Subcutaneous abdominal adipose tissue (tissue), 5 donors: ENCODE measurements around the gene INPP5D.
"Not testable (repeated sequence)": the region's sequence is repeated elsewhere in the genome, so short reads cannot be mapped to it uniquely, and the experiment has no call there.

Experiments
- H3K27ac ChIP-seq: one replicate; pipeline ENCODE4 v1.7.0; 2013; ENCODE audit warnings: low read depth, mild to moderate bottlenecking, inconsistent platforms, low read length, moderate library complexity
- H3K27me3 ChIP-seq, 5 donors: one replicate each; pipeline ENCODE4 v1.7.0; 2013; ENCODE audit warnings: low read length in 5 of 5, inconsistent platforms in 1 of 5; ENCODE audit not compliant: control insufficient read depth in 5 of 5, insufficient read depth in 4 of 5
- H3K36me3 ChIP-seq, 5 donors: one replicate each; pipeline ENCODE4 v1.7.0; 2013; ENCODE audit warnings: low read length in 5 of 5; ENCODE audit not compliant: control insufficient read depth in 5 of 5, insufficient read depth in 5 of 5
- H3K4me1 ChIP-seq, 5 donors: one replicate each; pipeline ENCODE4 v1.7.0; 2013; ENCODE audit warnings: low read length in 5 of 5, mild to moderate bottlenecking in 3 of 5, moderate library complexity in 1 of 5; ENCODE audit not compliant: control insufficient read depth in 5 of 5, insufficient read depth in 5 of 5
- H3K4me3 ChIP-seq, 5 donors: one replicate each; pipeline ENCODE4 v1.7.0; 2013; ENCODE audit warnings: low read length in 5 of 5, low read depth in 1 of 5
- H3K9ac ChIP-seq, 5 donors: one replicate each; pipeline ENCODE4 v1.7.0; 2013; ENCODE audit warnings: low read length in 5 of 5, mild to moderate bottlenecking in 4 of 5, moderate library complexity in 3 of 5
- H3K9me3 ChIP-seq, 5 donors: one replicate each; pipeline ENCODE4 v1.7.0; 2013; ENCODE audit warnings: low read length in 5 of 5; ENCODE audit not compliant: control insufficient read depth in 5 of 5
- donor health status: healthy.
- donor health status: healthy.
- donor health status: healthy.
- donor health status: healthy.
- donor health status: healthy.

Gene INPP5D

DNA sequence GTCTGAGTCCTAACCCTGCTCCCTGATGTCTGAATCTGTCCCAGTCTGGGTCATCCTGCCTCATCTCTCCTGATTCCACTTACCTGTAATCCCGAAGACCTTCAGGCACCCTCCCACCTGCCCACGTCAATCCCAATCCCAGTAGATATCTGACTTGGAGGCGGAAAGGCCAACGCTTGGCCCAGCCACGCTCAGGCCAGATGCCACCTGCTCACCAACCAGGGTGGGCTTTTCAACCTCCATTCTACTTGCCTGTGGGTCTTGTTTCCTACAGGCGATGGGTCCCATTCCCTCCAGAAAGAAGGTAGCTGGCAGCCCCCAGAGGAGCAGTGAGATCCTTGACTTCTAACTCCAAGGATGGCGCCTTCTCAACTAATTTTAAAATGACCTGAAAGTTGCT, 59.7 kb downstream of the INPP5D start:
- peaks cover 0 to 23% (median 7%) of the 10 kb centered on the region in 5 donors for H3K36me3 ChIP-seq
- no peak overlapping the region for H3K27ac ChIP-seq
- H3K4me3 ChIP-seq, result no peak overlapping the region
- no peak overlapping the region for H3K9ac ChIP-seq
- peaks cover 0 to 6% (median 0%) of the 10 kb centered on the region in 5 donors for H3K27me3 ChIP-seq
- no peaks in the 10 kb centered on the region for H3K9me3 ChIP-seq
- H3K4me1 ChIP-seq, result peaks cover 0 to 15% (median 0%) of the 10 kb centered on the region in 5 donors

DNA sequence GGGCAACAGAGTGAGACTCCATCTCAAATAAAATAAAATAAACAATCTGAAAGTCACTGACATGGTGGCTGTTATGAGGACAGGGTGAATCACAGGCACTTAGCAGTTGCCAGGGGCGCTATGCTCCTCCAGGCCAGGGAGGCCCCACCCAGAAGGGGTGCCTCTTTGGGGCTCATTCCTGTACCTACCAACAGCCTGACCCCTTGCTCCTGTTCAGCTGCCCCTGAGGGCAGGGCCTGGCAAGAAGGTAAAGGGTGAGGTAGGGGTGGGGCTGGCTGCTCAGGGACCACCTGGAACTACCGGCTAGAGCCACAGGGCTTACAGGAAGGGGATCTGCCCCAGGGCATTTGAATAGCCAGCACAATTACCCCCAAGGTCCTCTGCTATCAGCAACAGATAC, 60.3 kb downstream of the INPP5D start:
- peaks cover 0 to 6% (median 0%) of the 10 kb centered on the region in 5 donors for H3K27me3 ChIP-seq
- no peak overlapping the region for H3K9ac ChIP-seq
- H3K36me3 ChIP-seq, result peaks cover 0 to 29% (median 7%) of the 10 kb centered on the region in 5 donors
- H3K9me3 ChIP-seq, result no peaks in the 10 kb centered on the region
- no peak overlapping the region for H3K27ac ChIP-seq
- H3K4me1 ChIP-seq, result peaks cover 0 to 13% (median 0%) of the 10 kb centered on the region in 5 donors
- H3K4me3 ChIP-seq, result no peak overlapping the region

DNA sequence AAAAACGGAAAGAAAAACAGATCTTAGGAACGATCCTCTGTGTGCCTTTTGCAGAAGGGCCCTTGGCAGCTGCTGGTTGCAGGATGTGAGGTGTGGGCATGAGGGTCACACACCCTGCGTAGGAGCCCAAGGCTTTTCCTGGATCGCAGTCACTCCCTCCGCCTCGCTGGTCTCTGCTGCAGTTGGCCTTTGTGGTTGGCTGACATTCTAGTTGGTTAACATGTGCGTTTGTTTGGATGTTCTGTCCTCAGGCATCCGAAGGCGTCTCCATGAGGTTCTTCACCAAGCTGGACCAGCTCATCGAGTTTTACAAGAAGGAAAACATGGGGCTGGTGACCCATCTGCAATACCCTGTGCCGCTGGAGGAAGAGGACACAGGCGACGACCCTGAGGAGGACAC, 61.7 kb downstream of the INPP5D start:
- Histone ChIP-seq H3K9ac (no peak overlapping the region), H3K4me1 (peaks cover 0 to 13% (median 0%) of the 10 kb centered on the region in 5 donors), H3K27me3 (peaks cover 0 to 6% (median 3%) of the 10 kb centered on the region in 5 donors), H3K36me3 (peaks cover 6 to 43% (median 9%) of the 10 kb centered on the region in 5 donors), H3K27ac (no peak overlapping the region), H3K4me3 (no peak overlapping the region), H3K9me3 (no peaks in the 10 kb centered on the region)

DNA sequence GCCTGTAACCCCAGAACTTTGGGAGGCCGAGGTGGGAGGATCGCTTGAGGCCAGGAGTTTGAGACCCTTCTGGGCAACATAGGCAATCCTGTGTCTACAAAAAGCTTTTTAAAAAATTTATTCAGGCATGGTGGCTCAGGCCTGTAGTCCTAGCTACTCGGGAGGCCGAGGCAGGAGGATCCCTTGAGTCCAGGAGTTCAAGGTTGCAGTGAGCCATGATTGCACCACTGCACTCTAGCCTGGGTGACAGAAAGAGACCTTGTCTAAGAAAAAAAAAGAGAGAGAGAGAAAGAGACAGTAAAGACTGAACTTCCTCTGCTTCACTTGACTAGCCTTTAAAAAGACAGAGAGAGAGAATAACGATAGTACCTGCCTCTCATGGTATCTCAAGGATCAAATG, 62.4 kb downstream of the INPP5D start:
- peaks cover 6 to 48% (median 14%) of the 10 kb centered on the region in 5 donors for H3K36me3 ChIP-seq
- no peak overlapping the region for H3K9ac ChIP-seq
- H3K27ac ChIP-seq, result no peak overlapping the region

DNA sequence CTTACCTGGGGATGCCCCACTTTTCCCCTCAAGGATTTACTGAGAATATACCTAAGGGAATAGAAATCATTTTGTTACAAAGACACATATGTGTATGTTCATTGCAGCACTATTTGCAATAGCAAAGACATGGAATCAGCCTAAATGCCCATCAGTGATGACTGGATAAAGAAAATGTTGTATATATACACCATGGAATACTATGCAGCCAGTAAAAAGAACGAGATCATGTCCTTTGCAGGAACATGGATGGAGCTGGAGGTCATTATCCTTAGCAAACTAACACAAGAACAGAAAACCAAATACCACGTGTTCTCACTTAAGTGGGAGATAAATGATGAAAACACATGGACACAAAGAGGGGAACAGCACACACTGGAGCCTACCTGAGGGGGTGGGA, 63.4 kb downstream of the INPP5D start:
- not testable (repeated sequence) for H3K27ac ChIP-seq, H3K9me3 ChIP-seq, H3K27me3 ChIP-seq, H3K4me3 ChIP-seq, H3K4me1 ChIP-seq, H3K9ac ChIP-seq
- peaks cover 6 to 50% (median 14%) of the 10 kb centered on the region in 5 donors for H3K36me3 ChIP-seq

More for the DNA sequence above, 62.4 kb downstream of the INPP5D start:
- no peaks in the 10 kb centered on the region for H3K9me3 ChIP-seq
- H3K4me1 ChIP-seq, result peaks cover 0 to 8% (median 0%) of the 10 kb centered on the region in 5 donors
- no peak overlapping the region for H3K4me3 ChIP-seq
- H3K27me3 ChIP-seq, result peaks cover 0 to 5% (median 3%) of the 10 kb centered on the region in 5 donors

DNA sequence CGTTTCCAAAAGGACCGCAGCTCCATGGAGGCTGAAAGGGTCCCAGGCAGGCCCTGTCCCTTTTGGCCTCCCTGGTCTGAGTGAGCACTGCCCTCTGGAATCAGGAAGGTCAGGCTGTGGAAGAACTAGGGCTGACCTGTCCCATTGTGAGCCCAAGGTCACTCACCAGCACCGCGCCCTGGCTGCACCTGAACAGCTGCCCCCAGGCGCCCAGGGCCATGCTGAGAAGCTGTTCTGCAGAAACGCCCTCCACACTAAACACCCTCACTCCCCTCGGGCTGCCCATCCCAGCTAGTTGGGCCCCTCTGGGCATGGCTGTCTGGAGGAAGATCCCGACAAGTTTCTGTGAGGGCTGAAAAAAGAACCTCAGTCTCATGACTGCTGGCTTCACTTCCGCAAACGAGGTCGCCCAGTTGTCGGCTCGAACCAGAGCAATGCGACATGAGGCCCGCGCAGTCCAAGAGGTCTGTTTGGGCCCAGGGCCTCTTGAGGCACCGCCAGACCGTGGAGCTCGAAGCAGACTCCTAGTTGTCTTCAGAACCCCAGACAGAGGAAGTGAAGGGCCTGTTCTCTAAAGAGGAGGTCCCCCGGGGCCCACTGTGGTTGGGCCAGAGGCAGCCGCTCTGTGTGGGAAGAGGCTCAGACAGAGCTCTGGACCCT, 64.4 kb downstream of the INPP5D start:
- Histone ChIP-seq H3K27me3 (peaks cover 0 to 3% (median 0%) of the 10 kb centered on the region in 5 donors), H3K36me3 (peaks cover 6 to 53% (median 14%) of the 10 kb centered on the region in 5 donors), H3K9me3 (no peaks in the 10 kb centered on the region), H3K27ac (no peak overlapping the region), H3K4me1 (no peaks in the 10 kb centered on the region), H3K9ac (no peak overlapping the region), H3K4me3 (no peak overlapping the region)

DNA sequence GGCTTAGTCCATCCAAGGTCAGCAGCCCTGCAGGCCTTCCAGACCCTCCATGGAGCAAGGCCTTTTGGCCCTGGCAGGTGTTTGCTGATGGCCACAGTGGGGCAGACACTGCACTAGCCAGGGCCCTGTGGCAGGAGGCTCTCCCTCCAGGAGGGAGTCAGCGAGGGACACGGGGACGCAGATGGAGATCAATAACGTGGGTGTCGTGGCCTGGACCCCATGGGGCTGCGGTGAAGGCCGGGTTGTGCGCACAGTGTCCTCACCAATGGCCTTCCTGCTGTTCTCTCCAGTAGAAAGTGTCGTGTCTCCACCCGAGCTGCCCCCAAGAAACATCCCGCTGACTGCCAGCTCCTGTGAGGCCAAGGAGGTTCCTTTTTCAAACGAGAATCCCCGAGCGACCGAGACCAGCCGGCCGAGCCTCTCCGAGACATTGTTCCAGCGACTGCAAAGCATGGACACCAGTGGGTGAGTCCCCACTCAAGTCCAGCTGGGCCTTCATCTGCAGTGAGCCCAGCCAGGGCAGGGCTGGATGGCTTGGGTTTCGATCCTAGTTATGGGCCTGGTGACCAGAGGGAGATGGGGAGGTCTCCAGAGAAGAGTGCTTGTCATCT, 65.4 kb downstream of the INPP5D start:
- Histone ChIP-seq H3K4me1 (no peaks in the 10 kb centered on the region), H3K27ac (no peak overlapping the region), H3K4me3 (no peak overlapping the region), H3K27me3 (peaks cover 0 to 4% (median 0%) of the 10 kb centered on the region in 5 donors), H3K36me3 (peaks cover 7 to 60% (median 14%) of the 10 kb centered on the region in 5 donors), H3K9ac (no peak overlapping the region), H3K9me3 (no peaks in the 10 kb centered on the region)

DNA sequence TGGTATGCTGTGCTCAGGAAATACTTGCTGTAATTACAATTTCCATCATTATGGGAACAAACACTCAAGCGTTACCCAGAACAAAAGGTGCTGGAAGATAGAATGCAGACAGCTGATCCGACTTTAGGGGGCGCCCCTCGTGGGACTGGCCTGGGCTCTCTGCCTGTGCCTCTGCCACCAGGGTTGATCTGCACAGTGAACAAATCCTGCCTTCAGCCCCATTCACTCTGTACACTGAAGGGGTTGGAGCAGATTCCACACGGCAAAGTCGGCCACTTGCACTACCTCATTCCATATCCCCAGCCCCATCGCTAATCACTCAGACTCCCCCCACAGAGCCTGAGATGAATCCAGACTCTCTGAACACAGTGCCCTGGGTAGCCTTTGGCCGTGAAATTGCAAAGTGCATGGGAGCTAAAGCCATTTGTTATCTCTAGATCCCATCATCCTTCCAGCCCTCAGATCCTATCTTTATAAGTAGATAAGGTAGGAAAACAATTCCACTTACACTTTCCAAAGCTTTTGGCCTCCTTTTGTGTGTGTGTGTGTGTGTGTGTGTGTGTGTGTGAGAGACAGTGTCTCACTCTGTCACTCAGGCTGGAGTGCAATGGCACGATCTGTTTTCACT, 69.3 kb downstream of the INPP5D start:
- Histone ChIP-seq H3K4me1 (no peaks in the 10 kb centered on the region), H3K27me3 (peaks cover 0 to 9% (median 6%) of the 10 kb centered on the region in 5 donors), H3K27ac (no peak overlapping the region), H3K36me3 (peaks cover 0 to 75% (median 20%) of the 10 kb centered on the region in 5 donors), H3K9me3 (no peaks in the 10 kb centered on the region), H3K9ac (no peak overlapping the region), H3K4me3 (no peak overlapping the region)

DNA sequence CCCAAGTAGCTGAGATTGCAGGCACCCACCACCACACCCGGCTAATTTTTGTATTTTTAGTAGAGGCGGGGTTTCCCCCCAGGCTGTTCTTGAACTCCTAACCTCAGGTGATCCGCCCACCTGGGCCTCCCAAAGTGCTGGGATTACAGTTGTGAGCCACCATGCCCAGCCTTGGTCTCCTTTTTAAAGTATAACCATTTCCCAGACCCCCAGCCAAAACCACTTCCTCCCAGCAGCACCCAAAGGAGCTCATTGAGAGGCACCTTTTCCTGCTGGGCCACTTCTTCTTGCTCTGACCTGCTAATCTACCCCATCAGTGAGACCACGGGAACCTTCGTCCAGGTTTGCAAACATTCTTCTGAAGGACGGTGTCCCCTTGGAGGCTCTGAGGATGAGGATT, 69.9 kb downstream of the INPP5D start:
- H3K4me3 ChIP-seq, result no peak overlapping the region
- H3K9me3 ChIP-seq, result no peaks in the 10 kb centered on the region
- peaks cover 0 to 9% (median 6%) of the 10 kb centered on the region in 5 donors for H3K27me3 ChIP-seq
- no peak overlapping the region for H3K27ac ChIP-seq
- no peaks in the 10 kb centered on the region for H3K4me1 ChIP-seq
- H3K9ac ChIP-seq, result no peak overlapping the region
- H3K36me3 ChIP-seq, result peaks cover 0 to 70% (median 20%) of the 10 kb centered on the region in 5 donors

DNA sequence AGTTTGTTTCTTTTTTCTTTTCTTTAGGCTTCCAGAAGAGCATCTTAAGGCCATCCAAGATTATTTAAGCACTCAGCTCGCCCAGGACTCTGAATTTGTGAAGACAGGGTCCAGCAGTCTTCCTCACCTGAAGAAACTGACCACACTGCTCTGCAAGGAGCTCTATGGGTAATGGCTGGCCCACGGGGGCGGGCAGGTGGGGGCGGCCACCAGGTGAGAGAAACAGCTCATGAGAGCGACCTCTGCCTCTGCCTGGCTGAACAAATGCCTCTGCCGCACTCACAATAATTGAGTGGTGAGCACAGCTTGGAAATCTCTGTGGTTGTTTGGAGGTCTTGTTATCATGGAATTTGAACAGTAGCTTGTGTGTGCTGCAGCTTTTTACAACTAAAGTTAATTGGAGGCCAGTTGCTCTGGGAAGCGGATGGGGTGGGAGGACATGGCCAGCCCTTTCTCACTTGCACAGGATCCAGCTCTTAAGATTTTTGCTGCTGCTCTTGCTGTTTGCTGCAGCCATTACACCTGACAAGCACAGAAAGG, 70.4 kb downstream of the INPP5D start:
- Histone ChIP-seq H3K4me3 (no peak overlapping the region), H3K4me1 (no peaks in the 10 kb centered on the region), H3K9ac (no peak overlapping the region), H3K9me3 (peaks cover 0 to under 1% (median 0%) of the 10 kb centered on the region in 5 donors), H3K27ac (no peak overlapping the region), H3K27me3 (peaks cover 0 to 9% (median 6%) of the 10 kb centered on the region in 5 donors), H3K36me3 (peaks cover 0 to 65% (median 20%) of the 10 kb centered on the region in 5 donors)
